NCI-H1694 (cell line): ENCODE data around the gene MYO1B.
A peak's percentile ranks its signal among the peaks of the same experiment; 100 is the strongest.

ENCODE experiments used
- DNase-seq: peaks from one replicate; lab custom pipeline; 2025; lab: John Stamatoyannopoulos, UW

MYO1B gene

DNA sequence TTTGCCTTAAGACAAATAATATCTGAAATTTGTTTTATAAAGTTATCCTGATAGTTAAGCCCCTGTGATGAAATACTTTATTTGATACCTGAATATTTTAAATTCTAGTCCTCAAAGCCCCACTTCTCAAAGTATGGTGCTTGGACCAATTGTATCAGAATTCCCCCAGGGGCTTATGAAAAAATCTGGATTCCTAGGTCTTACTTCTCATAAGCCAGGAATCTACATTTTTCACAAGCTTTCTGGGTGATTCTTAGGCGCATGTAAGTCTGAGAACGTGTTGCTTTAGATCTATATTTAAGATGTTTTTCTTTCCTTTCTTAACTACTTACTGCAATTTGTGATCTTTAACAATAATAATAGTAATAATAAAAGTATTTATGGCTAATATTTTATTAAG lies 53.1 kb downstream of the MYO1B start:
- DNase-seq = no peak

DNA sequence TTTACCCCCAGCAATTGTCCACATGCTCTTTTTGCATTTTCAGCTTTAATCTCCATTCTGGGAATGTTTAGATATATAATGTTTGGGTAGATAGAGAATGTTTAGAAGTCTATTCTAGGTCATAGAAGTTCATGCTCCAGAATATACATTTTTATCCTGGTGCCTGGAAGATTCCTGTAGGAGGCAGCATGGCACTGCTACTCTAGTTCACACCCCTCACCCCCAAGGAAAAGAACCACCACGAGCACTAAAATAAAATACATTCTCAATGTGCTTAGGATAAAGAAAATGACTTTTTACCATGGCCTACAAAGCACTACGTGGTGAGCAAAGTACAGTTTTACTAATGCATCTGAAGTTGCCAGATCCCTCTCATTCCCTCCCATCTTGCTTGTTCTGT lies 53.8 kb downstream of the MYO1B start:
- DNase-seq = no peak

DNA sequence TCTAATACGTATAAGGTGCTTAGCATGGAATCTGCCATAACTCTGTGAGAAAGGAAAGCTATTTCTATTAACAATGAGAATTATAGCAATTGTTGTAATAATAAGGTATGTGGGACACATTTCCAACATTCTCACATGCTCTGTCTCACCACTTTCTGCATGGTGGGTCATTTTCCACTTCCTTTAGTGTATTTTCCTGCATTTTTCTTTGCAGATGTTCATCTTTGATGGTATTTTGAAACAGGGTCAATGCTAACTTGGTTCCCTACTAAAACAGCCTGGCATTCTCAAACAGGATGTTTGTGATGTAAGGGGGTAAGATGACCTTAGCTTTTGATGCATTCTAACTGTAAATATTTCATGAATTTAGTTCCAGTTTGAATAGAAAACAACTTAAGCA lies 54.7 kb downstream of the MYO1B start:
- no peak for DNase-seq

GRCh38 chr2:191301971-191302370 lies 56.8 kb downstream of the MYO1B start:
- no peak for DNase-seq

GRCh38 chr2:191302459-191303139 lies 57.4 kb downstream of the MYO1B start:
- no peak for DNase-seq

DNA sequence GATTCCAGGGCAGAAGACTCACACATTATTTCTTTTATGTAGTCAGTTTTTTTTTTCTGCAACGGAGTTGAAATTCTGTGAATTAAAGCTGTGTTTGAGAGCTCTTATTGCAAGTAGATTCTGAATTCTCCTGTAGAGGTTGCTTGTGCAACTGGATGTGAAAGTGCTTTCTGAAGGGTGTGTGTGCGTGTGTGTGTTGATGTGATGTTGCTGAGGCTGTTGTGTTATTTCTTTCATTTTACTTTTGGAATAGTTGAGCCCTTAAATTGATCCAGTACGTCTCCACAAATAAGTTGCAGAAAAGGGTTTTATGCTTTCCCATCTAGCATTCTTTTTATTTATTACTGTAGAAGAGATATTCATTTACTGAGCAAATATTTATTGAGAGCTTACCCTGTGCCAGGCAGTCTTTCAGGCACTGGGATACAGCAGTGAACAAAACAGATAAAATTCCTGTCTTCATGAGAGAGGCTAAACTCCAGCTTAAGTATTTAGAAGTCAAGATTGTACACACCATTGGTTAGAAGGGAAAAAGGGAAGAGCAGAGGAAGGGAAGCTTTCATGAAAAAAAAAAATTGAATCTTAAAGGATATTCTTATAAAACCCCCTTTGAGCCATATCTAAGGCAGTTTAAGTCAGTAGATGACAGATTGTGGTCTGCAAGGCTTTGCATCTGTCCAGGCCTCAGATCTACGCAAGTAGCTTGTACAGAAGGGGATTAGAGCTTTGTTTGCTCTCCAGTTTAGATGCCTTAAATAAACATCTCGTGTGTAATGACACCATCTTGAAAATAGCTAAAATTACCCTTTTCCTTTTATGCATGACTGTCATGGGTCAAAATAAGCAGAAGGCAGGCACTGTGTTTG lies 58.2 kb downstream of the MYO1B start:
- no peak for DNase-seq

DNA sequence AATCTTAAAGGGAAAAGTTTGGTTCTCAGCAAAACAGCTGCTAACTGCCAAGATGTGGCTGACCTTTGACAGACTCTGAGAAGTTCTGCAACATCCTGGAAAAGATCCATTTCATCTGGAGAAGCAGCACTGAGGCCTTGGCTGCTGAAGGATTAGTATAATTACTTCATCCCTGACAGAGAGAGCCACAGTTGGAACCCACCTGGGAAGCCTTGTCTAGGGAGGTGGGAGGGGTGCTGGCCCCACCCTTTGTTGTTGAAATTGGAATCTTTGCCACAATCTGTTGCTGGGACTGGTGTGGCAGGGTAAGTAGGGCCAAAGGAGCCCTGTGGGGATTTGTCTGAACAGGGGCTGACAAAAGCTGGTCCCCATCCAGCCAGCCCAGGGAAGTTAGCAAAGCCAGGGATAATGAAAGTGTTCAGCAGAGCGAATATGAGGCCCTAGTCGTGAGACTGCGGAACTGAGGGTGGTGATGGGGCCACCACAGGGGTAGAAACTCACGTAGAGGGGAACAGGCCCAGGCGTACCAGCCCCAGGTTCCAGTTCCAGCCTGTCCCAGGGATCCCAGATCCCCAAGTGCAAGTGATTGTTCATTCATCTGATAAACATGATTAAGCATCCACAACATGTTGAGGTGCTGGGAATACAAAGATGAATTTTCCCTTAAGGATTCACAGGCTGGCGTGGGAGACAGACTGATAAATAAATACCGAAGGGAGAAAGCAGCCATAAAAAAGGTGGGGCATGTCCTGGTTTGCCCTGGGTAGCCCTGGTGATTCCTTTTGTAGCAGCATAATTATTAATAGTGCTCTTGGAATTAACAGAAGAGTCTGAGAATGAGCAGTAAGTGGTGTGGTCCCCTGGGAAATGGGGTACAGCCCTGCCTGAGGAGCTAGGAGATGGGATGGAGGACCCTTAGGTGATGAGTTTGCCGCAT lies 60.0 kb downstream of the MYO1B start:
- DNase-seq = no peak

DNA sequence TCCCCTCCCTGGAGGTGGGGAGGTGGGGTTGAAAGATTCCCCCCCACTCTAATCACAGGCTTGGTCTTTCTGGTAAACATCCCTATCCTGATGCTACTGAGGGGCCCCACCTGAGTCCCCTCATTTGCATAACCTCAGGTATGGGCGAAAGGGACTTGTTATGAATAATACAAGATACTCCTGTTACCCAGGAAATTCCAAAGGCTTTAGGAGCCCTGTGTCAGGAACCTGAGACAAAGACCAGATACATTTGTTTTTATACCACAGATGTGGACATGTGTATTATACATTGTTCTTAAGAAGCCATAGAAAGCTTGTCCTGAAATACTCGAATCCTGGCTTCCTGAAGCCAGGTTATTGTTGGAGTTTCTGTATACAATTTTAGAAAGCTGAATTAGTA lies 62.8 kb downstream of the MYO1B start:
- no peak for DNase-seq

DNA sequence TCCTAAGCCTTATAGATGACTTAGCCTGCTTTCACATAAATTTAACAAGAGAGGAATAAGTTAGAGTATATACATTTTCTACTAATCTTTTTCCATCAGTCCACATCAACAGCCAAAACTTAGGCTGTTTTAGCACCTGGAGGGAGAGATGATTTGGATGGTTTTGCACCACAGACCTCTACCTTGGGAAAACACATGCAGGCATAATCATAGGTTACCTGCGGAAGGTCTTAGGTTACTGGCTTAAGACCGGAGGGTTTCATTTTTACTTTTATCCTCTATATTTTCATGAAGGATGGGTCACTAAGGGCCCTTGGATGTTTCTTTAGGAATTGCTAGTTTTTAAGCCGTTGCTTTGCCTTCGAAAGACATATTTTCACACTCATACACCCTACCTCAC lies 66.0 kb downstream of the MYO1B start:
- DNase-seq = no peak

- no peak for DNase-seq
These were observed 66.4 kb downstream of the MYO1B start for GRCh38 chr2:191311627-191312026.

- DNase-seq = no peak
These were observed 67.0 kb downstream of the MYO1B start for GRCh38 chr2:191312163-191312562.

DNA sequence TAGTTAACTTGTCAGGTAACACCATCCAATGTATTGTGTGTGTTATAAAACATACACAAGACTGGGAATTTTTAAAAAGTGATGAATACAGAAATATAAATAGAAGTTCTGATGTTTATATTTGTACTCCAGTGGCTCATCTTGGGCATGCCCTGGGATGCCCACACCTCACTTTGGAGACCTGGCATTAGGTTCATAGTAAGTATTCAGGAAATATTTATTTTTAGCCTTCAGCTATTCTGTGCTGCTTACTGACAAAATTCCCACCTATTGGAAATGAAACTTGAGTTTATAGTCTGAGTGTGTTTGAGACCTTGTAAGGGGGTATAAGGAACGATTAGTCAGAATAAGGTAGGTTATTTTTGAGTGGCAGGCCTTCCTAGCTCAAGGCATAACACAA lies 67.5 kb downstream of the MYO1B start:
- DNase-seq = no peak

- no peak for DNase-seq
These were observed 69.6 kb downstream of the MYO1B start for GRCh38 chr2:191314697-191315364.

DNA sequence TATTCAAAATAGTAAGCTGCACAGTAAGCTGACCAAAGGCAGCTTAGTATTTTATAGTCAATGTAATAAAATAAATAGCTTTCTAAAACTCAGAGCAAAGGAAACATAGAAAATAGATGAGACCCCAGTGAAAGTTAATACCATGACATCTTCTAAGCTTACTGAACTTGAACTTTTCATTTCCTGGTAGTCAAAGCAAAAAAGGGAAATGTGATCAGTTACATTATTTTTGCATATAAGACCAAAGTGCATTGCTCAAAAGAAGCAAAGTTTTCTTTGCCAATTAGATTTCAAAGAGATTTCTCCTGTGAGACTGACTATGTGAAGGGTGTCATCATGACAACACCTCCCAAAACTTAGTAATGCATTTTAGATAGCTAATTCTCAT lies 70.2 kb downstream of the MYO1B start:
- DNase-seq = no peak

GRCh38 chr2:191316246-191316994 lies 71.2 kb downstream of the MYO1B start:
- DNase-seq = no peak

GRCh38 chr2:191318037-191318728 lies 73.0 kb downstream of the MYO1B start:
- peak; percentile 30 for DNase-seq

GRCh38 chr2:191318729-191319078 lies 73.5 kb downstream of the MYO1B start:
- no peak for DNase-seq

DNA sequence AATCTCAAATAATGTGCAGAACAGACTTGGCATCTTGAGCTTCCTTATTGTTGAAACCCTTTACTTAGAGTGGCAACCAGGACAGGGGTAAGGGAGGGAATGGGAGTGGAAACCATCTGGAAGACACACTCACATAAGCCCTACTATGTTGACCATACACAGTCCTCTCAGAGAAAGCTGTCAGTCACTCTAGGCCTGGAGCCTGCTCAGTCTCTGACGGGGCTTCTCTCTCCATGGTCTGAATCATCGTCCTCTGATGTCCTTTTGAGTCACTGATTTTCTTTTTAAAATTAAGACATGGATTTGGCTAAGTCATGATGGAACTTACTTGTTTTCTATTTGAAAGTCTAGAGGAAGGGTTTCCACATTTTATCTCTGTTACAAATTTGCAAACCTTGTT lies 74.0 kb downstream of the MYO1B start:
- no peak for DNase-seq

GRCh38 chr2:191320881-191321280 lies 75.7 kb downstream of the MYO1B start:
- no peak for DNase-seq

GRCh38 chr2:191321861-191322662 lies 76.9 kb downstream of the MYO1B start:
- DNase-seq = peak; percentile 8
